22Rv1 (cell line): ENCODE results near the gene DLG3.

ENCODE experiments used
- ZFX ChIP-seq: fragments of 450-650 bp; IDR thresholded peaks from 2 replicates; pipeline ENCODE4 v1.6.1; 2017; ENCODE audit warnings: antibody characterized with exemption, borderline replicate concordance
- TF ChIP-seq, protein P1 (sequence below): fragments of 450-650 bp; IDR thresholded peaks from 2 replicates; pipeline ENCODE4 v1.5.1; 2017; ENCODE audit warnings: mild to moderate bottlenecking

DNA sequence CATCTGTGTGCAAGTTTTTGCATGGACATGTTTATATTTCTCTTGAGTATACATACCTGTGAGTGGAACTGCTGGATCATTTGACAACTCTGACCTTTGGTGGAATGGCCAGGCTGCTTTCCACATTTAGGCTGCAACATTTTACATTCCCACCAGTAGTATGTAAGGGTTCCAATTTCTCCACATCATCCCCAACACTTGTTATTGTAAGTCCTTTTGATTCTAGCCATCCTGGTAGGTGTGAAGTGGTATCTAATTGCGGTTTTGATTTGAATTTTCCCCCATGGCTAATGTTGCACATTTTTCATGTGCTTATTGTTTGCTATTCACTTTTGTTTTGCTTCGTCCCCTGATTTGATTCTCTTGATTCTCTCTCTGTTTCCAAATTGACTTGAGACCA is 16.4 kb downstream of the DLG3 start:
- TF ChIP-seq, protein P1, sequence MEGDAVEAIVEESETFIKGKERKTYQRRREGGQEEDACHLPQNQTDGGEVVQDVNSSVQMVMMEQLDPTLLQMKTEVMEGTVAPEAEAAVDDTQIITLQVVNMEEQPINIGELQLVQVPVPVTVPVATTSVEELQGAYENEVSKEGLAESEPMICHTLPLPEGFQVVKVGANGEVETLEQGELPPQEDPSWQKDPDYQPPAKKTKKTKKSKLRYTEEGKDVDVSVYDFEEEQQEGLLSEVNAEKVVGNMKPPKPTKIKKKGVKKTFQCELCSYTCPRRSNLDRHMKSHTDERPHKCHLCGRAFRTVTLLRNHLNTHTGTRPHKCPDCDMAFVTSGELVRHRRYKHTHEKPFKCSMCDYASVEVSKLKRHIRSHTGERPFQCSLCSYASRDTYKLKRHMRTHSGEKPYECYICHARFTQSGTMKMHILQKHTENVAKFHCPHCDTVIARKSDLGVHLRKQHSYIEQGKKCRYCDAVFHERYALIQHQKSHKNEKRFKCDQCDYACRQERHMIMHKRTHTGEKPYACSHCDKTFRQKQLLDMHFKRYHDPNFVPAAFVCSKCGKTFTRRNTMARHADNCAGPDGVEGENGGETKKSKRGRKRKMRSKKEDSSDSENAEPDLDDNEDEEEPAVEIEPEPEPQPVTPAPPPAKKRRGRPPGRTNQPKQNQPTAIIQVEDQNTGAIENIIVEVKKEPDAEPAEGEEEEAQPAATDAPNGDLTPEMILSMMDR: no peak
- no peak for TF ChIP-seq ZFX
